ENCODE results near the gene RCC1.

The RCC1 gene

GRCh38 chr1:28503117-28503516 is 2.7 kb upstream of the RCC1 start:
- no peaks in the 10 kb centered on the region; the same call in 1 of the 2 replicates for H3K27me3 ChIP-seq (ENCODE audit: control insufficient read depth, low read length)
- H3F3A ChIP-seq (ENCODE audit: control insufficient read depth, insufficient read depth), result peaks cover 43% of the 10 kb centered on the region
- H4K20me1 ChIP-seq (ENCODE audit: control insufficient read depth, insufficient read depth, low read depth, low read length), result no peaks in the 10 kb centered on the region
- peaks cover 28% of the 10 kb centered on the region for H3K36me3 ChIP-seq (ENCODE audit: control insufficient read depth, low read length)
- no peaks in the 10 kb centered on the region for H3K9me3 ChIP-seq (ENCODE audit: control insufficient read depth, insufficient read depth, low read length)
- peaks cover 30% of the 10 kb centered on the region for H3K79me2 ChIP-seq (ENCODE audit: control insufficient read depth, low read length)
- H3K4me2 ChIP-seq (ENCODE audit: low read length), result no peak overlapping the region
- no peak overlapping the region for H3K27ac ChIP-seq (ENCODE audit: low read depth, low read length)
- no peak overlapping the region for H3K4me3 ChIP-seq (ENCODE audit: low read length)
- H3K9me2 ChIP-seq (replicated peaks; ENCODE audit: control insufficient read depth, low read length), result no peaks in the 10 kb centered on the region
- TF ChIP-seq EZH2phosphoT487 (IDR thresholded peaks at IDR 0.05; ENCODE audit: borderline replicate concordance, low read length) (no peak), CTCF (IDR thresholded peaks at IDR 0.05; ENCODE audit: low read depth, low read length, poor library complexity, severe bottlenecking) (no peak)
- peaks cover 13% of the 10 kb centered on the region for H3K4me1 ChIP-seq (ENCODE audit: control insufficient read depth, low read length)

- TF ChIP-seq EZH2phosphoT487 (IDR thresholded peaks at IDR 0.05; ENCODE audit: borderline replicate concordance, low read length) (no peak), CTCF (IDR thresholded peaks at IDR 0.05; ENCODE audit: low read depth, low read length, poor library complexity, severe bottlenecking) (no peak)
Measured at GRCh38 chr1:28506907-28507246, 1.0 kb downstream of the RCC1 start.

GRCh38 chr1:28507247-28507645 is 1.4 kb downstream of the RCC1 start:
- no peak for TF ChIP-seq CTCF (IDR thresholded peaks at IDR 0.05; ENCODE audit: low read depth, low read length, poor library complexity, severe bottlenecking)
- TF ChIP-seq EZH2phosphoT487 (IDR thresholded peaks at IDR 0.05; ENCODE audit: borderline replicate concordance, low read length), result no peak
- H3F3A ChIP-seq (ENCODE audit: control insufficient read depth, insufficient read depth), result peaks cover 82% of the 10 kb centered on the region
- peak overlapping the region; percentile 93 for H3K27ac ChIP-seq (ENCODE audit: low read depth, low read length)
- peak overlapping the region; percentile 97 for H3K4me3 ChIP-seq (ENCODE audit: low read length)
- no peaks in the 10 kb centered on the region; the same call in 1 of the 2 replicates for H3K27me3 ChIP-seq (ENCODE audit: control insufficient read depth, low read length)
- H3K79me2 ChIP-seq (ENCODE audit: control insufficient read depth, low read length), result peaks cover 47% of the 10 kb centered on the region
- peak overlapping the region; percentile 88 for H3K4me2 ChIP-seq (ENCODE audit: low read length)
- peaks cover 55% of the 10 kb centered on the region for H3K4me1 ChIP-seq (ENCODE audit: control insufficient read depth, low read length)
- H3K9me2 ChIP-seq (replicated peaks; ENCODE audit: control insufficient read depth, low read length), result no peaks in the 10 kb centered on the region
- no peaks in the 10 kb centered on the region for H3K9me3 ChIP-seq (ENCODE audit: control insufficient read depth, insufficient read depth, low read length)
- H4K20me1 ChIP-seq (ENCODE audit: control insufficient read depth, insufficient read depth, low read depth, low read length), result no peaks in the 10 kb centered on the region
- peaks cover 67% of the 10 kb centered on the region for H3K36me3 ChIP-seq (ENCODE audit: control insufficient read depth, low read length)

More at GRCh38 chr1:28506907-28507246, 1.0 kb downstream of the RCC1 start:
- Histone ChIP-seq H3K4me1 (ENCODE audit: control insufficient read depth, low read length) (peaks cover 51% of the 10 kb centered on the region), H3K27ac (ENCODE audit: low read depth, low read length) (peak overlapping the region; percentile 93), H3K9me2 (replicated peaks; ENCODE audit: control insufficient read depth, low read length) (no peaks in the 10 kb centered on the region), H3K9me3 (ENCODE audit: control insufficient read depth, insufficient read depth, low read length) (no peaks in the 10 kb centered on the region), H3K36me3 (ENCODE audit: control insufficient read depth, low read length) (peaks cover 63% of the 10 kb centered on the region), H3K4me2 (ENCODE audit: low read length) (peak overlapping the region; percentile 88), H3K79me2 (ENCODE audit: control insufficient read depth, low read length) (peaks cover 47% of the 10 kb centered on the region), H3K27me3 (ENCODE audit: control insufficient read depth, low read length) (no peaks in the 10 kb centered on the region; the same call in 1 of the 2 replicates), H3K4me3 (ENCODE audit: low read length) (peak overlapping the region; percentile 97), H4K20me1 (ENCODE audit: control insufficient read depth, insufficient read depth, low read depth, low read length) (no peaks in the 10 kb centered on the region), H3F3A (ENCODE audit: control insufficient read depth, insufficient read depth) (peaks cover 79% of the 10 kb centered on the region)

Measured in DOHH2 (cell line).